SK-N-MC (cell line): ENCODE measurements around the gene NCMAP.

Experiments used
- EZH2 ChIP-seq: fragments of 200-600 bp; sonication (generic); IDR thresholded peaks from one replicate; pipeline ENCODE4 v1.6.1; 2017; ENCODE audit warnings: antibody characterized with exemption
- POLR2AphosphoS5 ChIP-seq: IDR thresholded peaks from 2 replicates; pipeline ENCODE4 v1.6.1; 2012; ENCODE audit warnings: mild to moderate bottlenecking, low read depth, low read length, borderline replicate concordance

GRCh38 chr1:24568475-24568874 is 12.6 kb downstream of the NCMAP start:
- TF ChIP-seq POLR2AphosphoS5 (no peak), EZH2 (no peak)
